ENCODE measurements around the gene OBSL1.

Gene OBSL1

DNA sequence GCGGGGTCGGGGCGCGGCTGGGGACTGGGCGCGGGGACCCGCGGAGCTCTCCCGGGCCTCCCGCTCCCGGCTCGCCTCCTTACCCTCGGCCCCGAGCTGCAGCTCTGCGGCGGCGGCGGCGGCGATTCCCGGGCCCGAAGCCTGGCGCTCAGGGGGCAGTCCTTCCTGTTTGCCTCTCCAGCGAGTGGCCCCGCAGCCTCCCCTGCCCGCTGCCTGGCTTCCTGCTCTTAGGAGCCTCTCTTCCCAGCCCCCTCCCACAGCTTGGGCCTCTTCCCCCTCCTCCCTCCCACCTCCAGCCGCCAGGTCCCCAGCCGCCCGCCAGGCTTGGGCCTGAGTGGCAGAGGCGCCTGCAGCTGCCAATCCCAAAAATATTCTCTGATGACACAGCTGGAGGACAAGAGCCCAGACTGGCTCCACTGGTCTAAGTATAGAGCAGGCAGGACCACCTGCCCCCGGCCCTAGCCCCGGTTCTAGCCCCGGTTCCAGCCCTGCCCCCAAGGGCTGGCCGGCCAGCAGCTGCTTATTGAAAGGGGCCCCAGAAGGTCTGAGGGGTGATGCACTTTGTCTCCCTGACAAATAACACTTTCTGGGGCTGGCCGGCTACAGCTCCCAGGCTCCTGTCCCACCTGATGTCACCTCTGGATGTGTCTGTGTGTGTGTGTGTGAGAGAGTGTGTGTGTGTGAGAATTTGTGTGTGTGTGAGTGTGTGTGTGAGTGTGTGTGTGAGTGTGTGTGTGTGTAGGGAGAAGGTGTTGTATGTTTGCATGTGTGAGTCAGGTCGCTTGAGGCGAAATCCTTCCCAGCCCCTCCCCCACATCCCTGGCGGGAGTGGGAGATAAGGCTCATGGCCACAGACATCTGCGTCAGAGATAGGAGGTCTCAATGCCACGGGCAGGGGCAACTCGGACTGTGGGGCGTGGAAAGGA, at the start of gene OBSL1:
Gene OBSL1, minus strand, starts transcription at position 229 of the 926 bp plus-strand sequence. CDS start 307 bp downstream, outside the sequence.
- DNase-seq (ENCODE audit: low read depth in 2 of 2): no peak

GRCh38 chr2:219620546-219620945, 49.2 kb upstream of the OBSL1 start:
- DNase-seq (ENCODE audit: low read depth in 2 of 2): no peak

DNA sequence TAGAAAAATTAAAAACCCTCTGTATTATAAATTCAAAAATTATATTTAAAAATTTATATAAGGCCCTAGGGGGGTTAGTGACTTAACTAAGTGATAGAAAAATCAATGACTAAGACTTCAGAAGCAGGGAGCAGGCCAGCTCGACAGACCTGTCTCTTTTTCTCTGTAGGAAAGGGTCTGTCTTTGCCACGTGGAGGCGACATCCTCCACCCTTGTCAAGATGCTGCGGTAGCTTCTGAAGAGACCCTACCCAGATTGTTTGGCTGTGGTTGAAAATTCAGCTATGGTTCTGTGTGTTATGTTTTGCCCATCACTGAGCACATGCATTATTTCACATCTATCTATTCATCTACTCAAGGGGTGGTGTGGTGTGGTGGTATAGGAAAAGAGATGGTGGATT, 47.9 kb upstream of the OBSL1 start:
- no peak for DNase-seq (ENCODE audit: low read depth in 2 of 2)

DNA sequence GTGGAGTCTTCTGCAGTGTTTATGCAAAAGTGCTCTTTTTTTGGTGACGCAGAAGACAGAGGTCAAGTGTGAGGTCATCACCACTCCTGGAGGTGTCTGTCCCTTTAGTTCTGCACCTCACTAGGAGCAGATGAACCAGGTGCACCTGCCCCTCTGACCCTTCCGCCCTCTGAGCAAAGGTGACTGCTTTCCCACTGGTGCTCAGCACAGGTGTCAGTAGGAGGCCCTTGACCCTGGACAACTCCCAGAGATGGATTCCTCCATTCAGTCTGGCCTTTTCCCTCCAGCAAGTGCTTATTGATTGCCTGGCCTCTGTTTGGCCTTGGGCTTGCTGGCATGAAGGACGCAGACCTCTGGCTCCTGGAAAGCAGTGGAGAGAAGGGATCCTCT, 47.4 kb upstream of the OBSL1 start:
- DNase-seq (ENCODE audit: low read depth in 2 of 2): no peak

- DNase-seq (ENCODE audit: low read depth in 2 of 2): no peak
These were observed 45.2 kb upstream of the OBSL1 start for GRCh38 chr2:219616550-219616949.

- no peak for DNase-seq (ENCODE audit: low read depth in 2 of 2)
These were observed 44.6 kb upstream of the OBSL1 start for GRCh38 chr2:219615894-219616293.

GRCh38 chr2:219615036-219615435, 43.7 kb upstream of the OBSL1 start:
- no peak for DNase-seq (ENCODE audit: low read depth in 2 of 2)

DNA sequence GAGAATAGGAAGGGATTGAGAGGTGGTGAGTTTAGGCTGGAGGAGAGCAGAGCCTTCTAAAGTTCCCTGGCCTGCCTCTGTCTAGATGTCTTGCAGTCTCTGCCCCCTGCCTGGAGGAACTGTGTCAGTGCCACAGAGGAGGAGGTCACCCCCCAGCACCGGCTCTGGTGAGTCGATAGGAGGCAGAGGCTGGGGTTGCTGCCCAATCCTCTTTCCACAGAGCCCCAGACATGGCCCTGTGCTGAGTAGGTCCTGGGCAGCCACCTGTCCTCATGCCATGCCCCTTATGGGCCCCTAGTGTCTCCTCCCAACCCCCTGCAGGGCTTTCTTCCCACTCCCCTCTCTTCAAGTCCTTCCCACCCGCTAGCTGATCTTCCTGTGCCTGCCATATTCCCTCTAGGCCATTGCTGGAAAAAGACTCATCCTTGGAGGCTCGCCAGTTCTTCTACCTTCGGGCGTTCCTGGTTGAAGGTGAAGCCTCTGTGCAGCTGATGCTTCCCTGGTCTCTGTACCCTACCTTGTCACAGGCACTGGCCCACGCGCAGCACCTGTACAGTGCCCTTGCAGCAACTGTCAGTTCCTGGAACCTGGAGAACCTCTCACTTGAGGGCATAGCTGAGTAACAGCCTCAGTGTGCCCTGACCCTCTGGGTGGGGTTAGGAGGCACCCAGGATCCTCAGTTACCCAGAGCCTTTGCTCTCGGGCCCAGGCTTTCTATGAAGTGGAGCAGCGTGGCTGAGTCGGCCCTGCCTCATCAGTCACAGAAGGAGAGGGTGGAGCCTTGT, 42.9 kb upstream of the OBSL1 start:
- no peak for DNase-seq (ENCODE audit: low read depth in 2 of 2)

GRCh38 chr2:219613461-219614070, 42.2 kb upstream of the OBSL1 start:
- DNase-seq (ENCODE audit: low read depth in 2 of 2): no peak

DNA sequence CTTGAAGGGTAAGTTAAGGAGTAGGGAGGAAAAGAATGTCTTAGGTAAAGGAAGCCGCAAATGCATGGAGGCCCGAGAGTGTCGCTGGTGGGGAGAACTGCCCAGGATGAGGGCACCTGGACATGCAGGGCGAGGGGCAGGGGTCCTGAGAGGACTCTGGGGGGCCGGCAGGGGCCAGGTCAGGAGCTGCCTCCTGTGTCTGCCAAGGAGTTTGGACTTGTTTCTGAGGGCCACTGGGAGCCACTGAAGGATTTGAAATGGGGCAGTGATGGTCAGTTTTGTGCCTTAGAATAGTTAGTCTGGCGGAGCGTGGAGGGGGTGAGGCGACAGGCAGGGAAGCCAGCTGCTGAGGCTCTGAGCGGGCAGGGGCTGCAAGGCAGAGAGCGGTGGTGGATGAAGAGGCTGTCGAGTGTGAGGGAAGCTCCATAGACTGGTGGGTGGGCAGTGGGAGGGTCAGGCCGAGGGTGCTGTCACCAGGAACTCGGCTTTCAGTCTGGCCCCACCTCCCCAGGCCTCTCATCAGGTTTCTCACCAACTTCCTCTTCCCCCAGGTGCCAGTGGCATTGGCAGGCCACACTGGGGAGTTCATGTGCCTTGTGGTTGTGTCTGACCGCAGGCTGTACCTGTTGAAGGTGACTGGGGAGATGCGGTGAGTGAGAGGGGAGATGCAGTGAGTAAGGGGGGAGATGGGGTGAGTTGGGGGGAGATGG, 41.4 kb upstream of the OBSL1 start:
- DNase-seq (ENCODE audit: low read depth in 2 of 2): no peak

DNA sequence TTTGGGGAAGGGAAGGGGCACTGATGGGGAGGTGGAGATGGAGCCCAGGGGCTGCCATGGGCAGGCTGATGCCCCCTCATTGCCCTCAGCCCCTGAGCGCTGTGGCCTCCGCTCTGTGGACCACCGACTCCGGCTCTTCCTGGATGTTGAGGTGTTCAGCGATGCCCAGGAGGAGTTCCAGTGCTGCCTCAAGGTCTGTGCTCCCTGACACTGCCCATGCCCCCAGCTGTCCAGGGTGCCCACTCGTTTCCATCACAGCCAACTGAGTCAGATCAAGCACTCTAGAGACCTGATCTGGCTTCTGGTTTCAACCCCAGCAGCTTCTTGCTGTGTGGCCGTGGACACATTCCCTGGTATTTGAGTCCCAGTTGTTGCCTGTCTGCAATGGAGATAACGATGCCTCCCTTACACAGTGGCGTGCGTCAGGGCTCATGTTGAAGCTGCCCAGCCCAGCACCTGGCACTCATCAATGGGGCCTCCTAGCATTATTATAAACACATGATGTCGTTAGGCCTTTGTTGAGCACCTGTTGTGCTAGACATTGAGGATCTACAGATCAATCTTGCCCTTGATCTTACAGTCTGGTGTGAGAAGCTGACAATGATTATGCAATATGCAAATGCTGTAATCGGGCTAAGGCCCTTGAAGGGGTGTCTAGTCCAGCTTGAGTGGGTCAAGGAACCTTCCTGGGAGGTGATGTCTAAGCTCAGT, 40.7 kb upstream of the OBSL1 start:
- no peak for DNase-seq (ENCODE audit: low read depth in 2 of 2)

GRCh38 chr2:219611306-219611705, 40.0 kb upstream of the OBSL1 start:
- DNase-seq (ENCODE audit: low read depth in 2 of 2): no peak

DNA sequence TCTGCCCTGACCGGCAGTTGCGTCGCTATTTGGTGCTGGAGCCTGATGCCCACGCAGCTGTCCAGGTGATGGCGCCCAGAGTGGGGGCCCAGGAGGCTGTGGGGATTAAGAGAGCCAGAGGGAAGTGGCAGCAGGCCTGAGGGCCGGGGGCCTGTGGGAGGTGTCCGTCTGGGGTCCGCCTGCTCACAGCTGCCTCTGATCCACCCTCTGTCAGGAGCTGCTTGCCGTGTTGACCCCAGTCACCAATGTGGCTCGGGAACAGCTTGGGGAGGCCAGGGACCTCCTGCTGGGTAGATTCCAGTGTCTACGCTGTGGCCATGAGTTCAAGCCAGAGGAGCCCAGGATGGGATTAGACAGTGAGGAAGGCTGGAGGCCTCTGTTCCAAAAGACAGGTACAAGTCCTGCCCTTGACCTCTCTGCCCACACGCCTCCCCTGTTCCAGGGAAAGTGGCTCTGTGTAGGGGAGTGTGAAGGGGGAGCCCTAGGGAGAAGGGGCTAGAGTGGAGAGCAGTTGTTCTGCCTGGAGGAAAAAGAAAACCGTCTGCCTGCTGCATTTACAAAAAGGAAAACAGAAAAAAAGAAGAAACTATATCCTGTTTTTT, 37.9 kb upstream of the OBSL1 start:
- no peak for DNase-seq (ENCODE audit: low read depth in 2 of 2)

DNA sequence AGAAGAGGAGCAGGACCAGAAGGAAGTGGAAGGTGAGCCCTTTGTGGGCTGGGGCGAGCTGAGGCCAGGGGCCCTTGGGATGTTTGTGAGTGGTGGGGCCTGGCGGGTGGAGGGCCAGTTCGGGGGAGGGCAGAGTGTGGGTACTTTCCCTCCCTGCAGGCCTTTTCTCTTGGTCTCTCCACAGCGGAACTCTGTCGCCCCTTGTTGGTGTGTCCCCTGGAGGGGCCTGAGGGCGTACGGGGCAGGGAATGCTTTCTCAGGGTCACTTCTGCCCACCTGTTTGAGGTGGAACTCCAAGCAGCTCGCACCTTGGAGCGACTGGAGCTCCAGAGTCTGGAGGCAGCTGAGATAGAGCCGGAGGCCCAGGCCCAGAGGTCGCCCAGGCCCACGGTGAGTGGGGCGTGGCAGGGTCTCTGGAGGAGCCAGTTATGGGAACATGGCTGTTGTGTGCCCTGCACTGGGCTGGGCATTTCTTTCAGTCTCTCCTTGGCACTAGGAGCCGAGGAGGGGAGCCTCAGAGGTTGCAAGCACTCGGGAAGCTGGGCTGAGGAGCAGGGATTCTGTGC, 37.1 kb upstream of the OBSL1 start:
- DNase-seq (ENCODE audit: low read depth in 2 of 2): no peak

DNA sequence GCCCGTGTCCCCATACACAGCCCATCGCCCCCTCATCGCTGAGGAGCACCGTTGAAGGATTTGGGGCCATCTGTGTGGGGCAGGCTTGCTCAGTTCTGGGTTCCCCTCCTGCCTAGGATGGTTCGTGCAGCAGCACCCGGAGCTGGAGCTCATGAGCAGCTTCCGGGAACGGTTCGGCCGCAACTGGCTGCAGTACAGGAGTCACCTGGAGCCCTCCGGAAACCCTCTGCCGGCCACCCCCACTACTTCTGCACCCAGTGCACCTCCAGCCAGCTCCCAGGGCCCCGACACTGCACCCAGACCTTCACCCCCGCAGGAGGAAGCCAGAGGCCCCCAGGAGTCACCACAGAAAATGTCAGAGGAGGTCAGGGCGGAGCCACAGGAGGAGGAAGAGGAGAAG, 36.6 kb upstream of the OBSL1 start:
- DNase-seq (ENCODE audit: low read depth in 2 of 2): no peak

- no peak for DNase-seq (ENCODE audit: low read depth in 2 of 2)
These were observed 34.2 kb upstream of the OBSL1 start for GRCh38 chr2:219605607-219605954.

GRCh38 chr2:219603771-219604170, 32.4 kb upstream of the OBSL1 start:
- DNase-seq (ENCODE audit: low read depth in 2 of 2): no peak

- DNase-seq (ENCODE audit: low read depth in 2 of 2): no peak
These were observed 27.2 kb upstream of the OBSL1 start for GRCh38 chr2:219598308-219599078.

DNA sequence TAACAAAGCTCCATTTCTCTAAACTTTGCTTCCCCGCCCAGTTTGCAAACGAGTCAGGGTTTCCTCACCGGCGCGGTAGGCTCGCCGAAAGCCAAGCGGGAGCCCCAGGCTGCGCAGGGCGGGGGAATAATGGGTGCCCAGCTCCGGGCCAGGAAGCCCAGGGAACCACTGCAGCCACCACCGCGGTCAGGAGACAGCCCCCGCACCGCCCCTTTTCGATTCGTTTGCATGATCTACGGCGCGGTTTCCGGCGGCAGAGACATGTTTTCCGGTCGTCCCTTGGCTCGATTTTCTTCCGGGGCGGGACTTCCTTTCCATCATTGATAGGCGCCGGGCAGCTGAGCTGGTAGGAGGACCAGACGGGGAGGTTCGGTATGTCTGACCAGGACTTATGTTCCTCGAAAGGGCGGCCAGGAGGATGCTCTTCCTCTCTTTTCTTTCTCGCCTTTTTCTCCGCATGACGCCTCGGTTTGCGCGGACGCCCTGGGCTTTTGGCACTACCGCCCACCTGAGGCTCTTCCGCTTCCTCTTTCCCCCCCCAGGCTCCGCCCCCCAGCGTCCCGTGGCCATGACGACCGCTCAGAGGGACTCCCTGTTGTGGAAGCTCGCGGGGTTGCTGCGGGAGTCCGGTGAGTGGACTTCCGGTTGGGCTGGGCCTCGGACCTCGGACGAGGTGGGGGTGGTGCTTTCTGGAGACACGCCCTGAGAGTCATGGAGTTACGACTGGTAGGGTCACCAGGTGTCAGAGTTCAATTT, 26.4 kb upstream of the OBSL1 start, which contains the start of gene STK11IP:
Gene STK11IP, plus strand, starts transcription at position 306 of the 756 bp plus-strand sequence. Its CDS starts 263 bp downstream, at position 569.
- peak; percentile 79 to 82 for DNase-seq (ENCODE audit: low read depth in 2 of 2)
